Astrocyte (in vitro differentiated cells and primary cell): ENCODE measurements around the gene C1orf116. TPM values are rescaled to one million over a fixed set of nuclear protein-coding genes. Genes with fewer than 3 reads are reported as not detected.

ENCODE experiments used
- DNase-seq: peaks from one replicate; pipeline ENCODE4 v3.0.0-alpha.2; 2010; ENCODE audit warnings: low read depth
- FAIRE-seq: peaks from 2 replicates; lab custom pipeline; 2011; peaks lifted over from hg19 to GRCh38; lab: Jason Lieb, UNC
- H2AFZ ChIP-seq: 2 replicates; pipeline ENCODE4 v1.6.0; 2012; ENCODE audit warnings: low read depth, low read length, inconsistent platforms
- H3K27ac ChIP-seq: 2 replicates; pipeline ENCODE4 v1.5.1; 2011; ENCODE audit warnings: low read depth, low read length, inconsistent platforms
- H3K27me3 ChIP-seq: 2 replicates; pipeline ENCODE4 v1.6.0; 2011; ENCODE audit warnings: low read length, inconsistent platforms; ENCODE audit not compliant: insufficient read depth
- H3K36me3 ChIP-seq: 2 replicates; pipeline ENCODE4 v1.5.1; 2011; ENCODE audit warnings: low read length, inconsistent platforms; ENCODE audit not compliant: insufficient read depth
- H3K4me1 ChIP-seq: 2 replicates; pipeline ENCODE4 v1.5.1; 2011; ENCODE audit warnings: low read length, inconsistent platforms; ENCODE audit not compliant: insufficient read depth
- H3K4me2 ChIP-seq: 2 replicates; pipeline ENCODE4 v1.6.0; 2012; ENCODE audit warnings: low read length, inconsistent platforms
- H3K4me3 ChIP-seq: 2 replicates; pipeline ENCODE4 v1.5.1; 2011; ENCODE audit warnings: low read depth, mild to moderate bottlenecking, low read length, inconsistent platforms; ENCODE audit not compliant: insufficient read depth
- H3K79me2 ChIP-seq: 2 replicates; pipeline ENCODE4 v1.6.0; 2012; ENCODE audit warnings: mild to moderate bottlenecking, low read length, inconsistent platforms; ENCODE audit not compliant: insufficient read depth
- H3K9ac ChIP-seq: 2 replicates; pipeline ENCODE4 v1.6.0; 2012; ENCODE audit warnings: mild to moderate bottlenecking, low read length, inconsistent platforms
- H3K9me3 ChIP-seq: 2 replicates; pipeline ENCODE4 v1.5.1; 2012; ENCODE audit warnings: low read depth, mild to moderate bottlenecking, low read length, inconsistent platforms; ENCODE audit not compliant: insufficient read depth
- H4K20me1 ChIP-seq: 2 replicates; pipeline ENCODE4 v1.6.0; 2012; ENCODE audit warnings: low read length, inconsistent platforms; ENCODE audit not compliant: insufficient read depth
- H3K27ac Mint-ChIP-seq: one replicate; pipeline ENCODE4 v1.8.0; 2021; ENCODE audit warnings: mild to moderate bottlenecking, mixed read lengths; ENCODE audit not compliant: unreplicated experiment
- H3K27me3 Mint-ChIP-seq: one replicate; pipeline ENCODE4 v1.8.0; 2021; ENCODE audit warnings: low read depth, mixed read lengths; ENCODE audit not compliant: unreplicated experiment
- H3K36me3 Mint-ChIP-seq: one replicate; pipeline ENCODE4 v1.8.0; 2021; ENCODE audit warnings: low read depth, mixed read lengths; ENCODE audit not compliant: unreplicated experiment
- H3K4me1 Mint-ChIP-seq: one replicate; pipeline ENCODE4 v1.8.0; 2021; ENCODE audit warnings: low read depth, mixed read lengths; ENCODE audit not compliant: unreplicated experiment
- H3K4me3 Mint-ChIP-seq: one replicate; pipeline ENCODE4 v1.8.0; 2021; ENCODE audit warnings: mild to moderate bottlenecking, moderate library complexity, mixed read lengths; ENCODE audit not compliant: unreplicated experiment
- H3K9me3 Mint-ChIP-seq: one replicate; pipeline ENCODE4 v1.8.0; 2021; ENCODE audit warnings: mild to moderate bottlenecking, mixed read lengths; ENCODE audit not compliant: unreplicated experiment
- EZH2 ChIP-seq: IDR thresholded peaks from 2 replicates; pipeline ENCODE4 v1.6.1; 2012; ENCODE audit warnings: mild to moderate bottlenecking, low read length, inconsistent platforms; ENCODE audit not compliant: insufficient read depth
- total RNA-seq: library from RNA; stranded (reverse); gene quantifications from 2 replicates; pipeline ENCODE4 v1.2.1, GENCODE V29; 2021
- TF ChIP-seq, protein P1 (sequence below): IDR thresholded peaks from 2 replicates; pipeline ENCODE4 v1.5.1; 2011; ENCODE audit warnings: low read depth, mild to moderate bottlenecking, inconsistent platforms, low read length, moderate library complexity; ENCODE audit not compliant: insufficient read depth

The C1orf116 gene
- total RNA-seq, 1 donor from 2014 or later = 0.86 TPM

DNA sequence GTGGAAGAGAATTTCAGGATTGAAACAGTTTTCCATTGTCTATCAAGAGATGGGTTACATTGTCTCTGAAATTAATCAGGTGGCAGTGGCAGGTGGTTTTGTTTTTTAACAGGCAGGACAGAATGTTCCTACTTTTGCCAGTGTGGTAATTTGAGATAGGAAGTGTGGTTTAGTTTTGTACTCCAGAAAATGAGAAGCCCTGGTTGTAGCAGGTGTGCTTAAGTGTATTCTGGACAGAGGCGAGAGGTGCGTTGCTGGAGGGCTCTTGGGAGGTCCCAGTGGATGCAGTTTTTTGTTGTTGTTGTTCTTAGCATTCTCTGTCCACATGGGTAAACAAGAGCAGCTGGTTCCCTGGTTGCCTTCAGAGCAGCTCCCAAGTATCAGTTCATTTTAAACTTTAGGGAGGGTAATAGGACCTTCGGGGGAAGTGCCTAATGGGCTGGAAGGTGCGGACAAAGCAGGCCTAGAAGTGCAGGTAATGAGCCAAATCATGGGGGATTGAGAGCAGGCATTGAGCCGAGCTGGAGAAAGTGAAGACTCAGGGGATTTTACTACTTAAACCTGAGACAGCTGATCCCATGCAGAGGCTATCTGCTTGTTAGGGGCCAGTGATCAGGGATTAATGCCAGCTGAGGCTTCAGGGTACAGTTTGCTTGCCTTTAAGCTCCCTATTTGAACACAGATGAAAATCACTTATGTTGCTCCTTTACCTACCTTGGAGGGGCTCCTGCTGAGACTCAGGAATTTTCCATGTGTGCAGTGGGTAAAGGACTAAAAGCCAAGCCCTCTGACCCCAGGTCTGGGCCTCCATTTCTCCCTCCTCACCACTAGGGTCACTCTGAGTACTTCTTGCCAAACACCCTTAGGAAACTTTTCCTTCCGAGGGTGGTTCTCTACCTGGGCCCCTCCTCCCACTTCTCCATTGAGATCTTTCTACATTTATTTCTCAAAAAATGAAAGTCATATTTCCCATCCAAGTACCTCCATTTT is 26.6 kb upstream of the C1orf116 start:
- no peaks in the 10 kb centered on the region for H3K27me3 ChIP-seq
- no peak overlapping the region for H2AFZ ChIP-seq
- no peaks in the 10 kb centered on the region for H4K20me1 ChIP-seq
- no peak for TF ChIP-seq EZH2
- TF ChIP-seq, protein P1, sequence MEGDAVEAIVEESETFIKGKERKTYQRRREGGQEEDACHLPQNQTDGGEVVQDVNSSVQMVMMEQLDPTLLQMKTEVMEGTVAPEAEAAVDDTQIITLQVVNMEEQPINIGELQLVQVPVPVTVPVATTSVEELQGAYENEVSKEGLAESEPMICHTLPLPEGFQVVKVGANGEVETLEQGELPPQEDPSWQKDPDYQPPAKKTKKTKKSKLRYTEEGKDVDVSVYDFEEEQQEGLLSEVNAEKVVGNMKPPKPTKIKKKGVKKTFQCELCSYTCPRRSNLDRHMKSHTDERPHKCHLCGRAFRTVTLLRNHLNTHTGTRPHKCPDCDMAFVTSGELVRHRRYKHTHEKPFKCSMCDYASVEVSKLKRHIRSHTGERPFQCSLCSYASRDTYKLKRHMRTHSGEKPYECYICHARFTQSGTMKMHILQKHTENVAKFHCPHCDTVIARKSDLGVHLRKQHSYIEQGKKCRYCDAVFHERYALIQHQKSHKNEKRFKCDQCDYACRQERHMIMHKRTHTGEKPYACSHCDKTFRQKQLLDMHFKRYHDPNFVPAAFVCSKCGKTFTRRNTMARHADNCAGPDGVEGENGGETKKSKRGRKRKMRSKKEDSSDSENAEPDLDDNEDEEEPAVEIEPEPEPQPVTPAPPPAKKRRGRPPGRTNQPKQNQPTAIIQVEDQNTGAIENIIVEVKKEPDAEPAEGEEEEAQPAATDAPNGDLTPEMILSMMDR = no peak
- H3K27ac ChIP-seq = no peak overlapping the region
- H3K4me1 ChIP-seq = no peaks in the 10 kb centered on the region
- H3K4me1 Mint-ChIP-seq = no peaks in the 10 kb centered on the region
- H3K27me3 Mint-ChIP-seq = no peaks in the 10 kb centered on the region
- no peak overlapping the region for H3K4me3 ChIP-seq
- H3K36me3 ChIP-seq = no peaks in the 10 kb centered on the region
- no peak overlapping the region for H3K9ac ChIP-seq
- H3K9me3 Mint-ChIP-seq = no peaks in the 10 kb centered on the region
- no peaks in the 10 kb centered on the region for H3K9me3 ChIP-seq
- DNase-seq (no peak), FAIRE-seq (no peak)
- H3K4me2 ChIP-seq = no peak overlapping the region
- no peaks in the 10 kb centered on the region for H3K79me2 ChIP-seq
- H3K27ac Mint-ChIP-seq = no peak overlapping the region
- H3K36me3 Mint-ChIP-seq = peaks cover 18% of the 10 kb centered on the region
- no peak overlapping the region for H3K4me3 Mint-ChIP-seq

DNA sequence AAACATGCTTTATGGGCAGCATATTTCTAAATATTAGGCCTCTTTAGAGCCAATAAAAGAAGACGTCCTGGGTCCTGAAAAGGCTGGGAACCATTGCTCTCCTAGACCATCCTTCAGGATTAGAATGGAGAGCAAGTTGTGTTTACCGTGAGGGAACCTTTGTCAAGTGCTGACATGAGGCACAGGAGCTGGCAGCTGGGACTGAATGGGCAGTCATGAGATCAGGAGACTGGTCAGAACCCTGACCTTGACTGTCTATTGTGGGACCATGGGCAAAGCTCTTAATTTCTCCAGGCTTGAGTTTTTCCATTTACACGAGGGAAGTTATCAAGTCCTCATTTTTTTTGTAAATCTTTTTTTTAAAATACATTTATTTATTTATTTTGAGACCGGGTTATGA is 25.7 kb upstream of the C1orf116 start:
- no peaks in the 10 kb centered on the region for H4K20me1 ChIP-seq
- FAIRE-seq (no peak), DNase-seq (no peak)
- TF ChIP-seq EZH2 = no peak
- TF ChIP-seq, protein P1 = no peak
- H3K4me1 ChIP-seq = no peaks in the 10 kb centered on the region
- no peaks in the 10 kb centered on the region for H3K27me3 ChIP-seq
- H3K4me3 Mint-ChIP-seq = no peak overlapping the region
- no peaks in the 10 kb centered on the region for H3K4me1 Mint-ChIP-seq
- no peaks in the 10 kb centered on the region for H3K27me3 Mint-ChIP-seq
- H3K9ac ChIP-seq = no peak overlapping the region
- H2AFZ ChIP-seq = no peak overlapping the region
- no peaks in the 10 kb centered on the region for H3K79me2 ChIP-seq
- H3K36me3 ChIP-seq = no peaks in the 10 kb centered on the region
- no peak overlapping the region for H3K27ac ChIP-seq
- H3K4me3 ChIP-seq = no peak overlapping the region
- no peaks in the 10 kb centered on the region for H3K9me3 Mint-ChIP-seq
- H3K27ac Mint-ChIP-seq = no peak overlapping the region
- no peaks in the 10 kb centered on the region for H3K9me3 ChIP-seq
- H3K36me3 Mint-ChIP-seq = peaks cover 11% of the 10 kb centered on the region
- no peak overlapping the region for H3K4me2 ChIP-seq

DNA sequence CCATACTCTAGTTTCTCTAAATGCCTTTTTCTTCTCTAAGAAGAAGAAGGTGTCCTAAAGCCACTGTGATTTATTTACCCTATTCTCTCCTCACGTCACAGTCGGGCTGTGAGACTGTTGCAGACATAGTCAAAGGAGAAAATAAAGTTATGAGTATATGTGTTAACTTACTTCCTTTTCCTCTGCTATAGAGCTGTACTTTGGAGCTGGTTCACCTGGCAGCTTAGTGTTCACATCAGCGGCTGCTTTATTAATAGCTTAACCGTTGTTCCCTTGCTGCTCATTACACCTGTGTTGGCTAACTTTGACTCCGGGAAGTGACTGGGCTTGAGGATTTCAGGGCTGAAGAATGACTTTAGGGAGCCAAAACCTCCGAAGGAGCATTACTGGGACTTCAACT is 24.1 kb upstream of the C1orf116 start:
- Mint-ChIP-seq H3K4me3 (no peak overlapping the region), H3K27me3 (no peaks in the 10 kb centered on the region), H3K36me3 (no peaks in the 10 kb centered on the region), H3K27ac (no peak overlapping the region), H3K9me3 (no peaks in the 10 kb centered on the region), H3K4me1 (peaks cover 4% of the 10 kb centered on the region)
- FAIRE-seq (no peak), DNase-seq (no peak)
- Histone ChIP-seq H3K79me2 (no peaks in the 10 kb centered on the region), H4K20me1 (no peaks in the 10 kb centered on the region), H3K4me1 (peaks cover 10% of the 10 kb centered on the region), H3K4me3 (no peak overlapping the region), H3K9me3 (no peaks in the 10 kb centered on the region), H3K27me3 (no peaks in the 10 kb centered on the region), H3K27ac (no peak overlapping the region), H3K9ac (no peak overlapping the region), H2AFZ (no peak overlapping the region), H3K36me3 (no peaks in the 10 kb centered on the region), H3K4me2 (no peak overlapping the region)
- TF ChIP-seq, protein P1 = no peak
- TF ChIP-seq EZH2 = no peak
